Vagina (tissue), 2 donors: Measurements from ENCODE around the gene ARHGAP8. TPM values are rescaled to one million over a fixed set of nuclear protein-coding genes. Genes with fewer than 3 reads are reported as not detected.
A peak's percentile ranks its signal among the peaks of the same experiment; 100 is the strongest.

Experiments used
- DNase-seq, 2 donors: peaks; one replicate each; pipeline ENCODE4 v3.0.0-alpha.2; 2017; ENCODE audit errors: extremely low spot score in 2 of 2
- H3K27ac ChIP-seq: fragments of 200-600 bp; sonication (generic); one replicate; pipeline ENCODE4 v1.5.1; 2019
- H3K27me3 ChIP-seq: fragments of 200-600 bp; sonication (generic); one replicate; pipeline ENCODE4 v1.5.1; 2019
- H3K36me3 ChIP-seq, 2 donors: fragments of 200-600 bp; sonication (generic); one replicate each; pipeline ENCODE4 v1.5.1; 2017 to 2019
- H3K4me1 ChIP-seq: fragments of 200-600 bp; sonication (generic); one replicate; pipeline ENCODE4 v1.5.1; 2019
- H3K4me3 ChIP-seq, 2 donors: fragments of 200-600 bp; sonication (generic); 1 replicate in 1 of 2; 2 replicates in 1 of 2; pipeline ENCODE4 v1.5.1; 2016 to 2019
- H3K9me3 ChIP-seq: fragments of 200-600 bp; sonication (generic); one replicate; pipeline ENCODE4 v1.5.1; 2019
- POLR2A ChIP-seq, 2 donors: fragments of 450-650 bp; IDR thresholded peaks; one replicate each; pipeline ENCODE4 v1.6.1; 2017; ENCODE audit warnings: antibody characterized with exemption in 2 of 2, mild to moderate bottlenecking in 2 of 2, moderate library complexity in 2 of 2
- POLR2AphosphoS5 ChIP-seq, 2 donors: sonication (generic); formaldehyde crosslinking; IDR thresholded peaks; one replicate each; pipeline ENCODE4 v1.9.0; 2017; ENCODE audit warnings: antibody characterized with exemption in 2 of 2, mild to moderate bottlenecking in 2 of 2, low read depth in 1 of 2; ENCODE audit not compliant: insufficient read depth in 1 of 2
- intact Hi-C: fragments of 100-400 bp; cut with DNase I; formaldehyde crosslinking; loops from one replicate; pipeline ENCODE4 v1.15.1; 2023
- total RNA-seq: library from RNA; depleted of rRNA; stranded (reverse); fragments of >200 nt; gene quantifications from one replicate; pipeline ENCODE4 v1.2.3, GENCODE V29; 2016
- TF ChIP-seq, protein P1 (sequence below), 3 experiments: fragments of 450-650 bp in 2 of 3; fragments of 200-600 bp in 1 of 3; sonication (generic) in 1 of 3; IDR thresholded peaks; one replicate each; pipeline ENCODE4 v1.5.1; 2017 to 2019; ENCODE audit warnings: antibody characterized with exemption in 3 of 3, mild to moderate bottlenecking in 2 of 3, moderate library complexity in 2 of 3

The ARHGAP8 gene
- total RNA-seq, 1 donor from 2014 or later = 9.3 TPM

DNA sequence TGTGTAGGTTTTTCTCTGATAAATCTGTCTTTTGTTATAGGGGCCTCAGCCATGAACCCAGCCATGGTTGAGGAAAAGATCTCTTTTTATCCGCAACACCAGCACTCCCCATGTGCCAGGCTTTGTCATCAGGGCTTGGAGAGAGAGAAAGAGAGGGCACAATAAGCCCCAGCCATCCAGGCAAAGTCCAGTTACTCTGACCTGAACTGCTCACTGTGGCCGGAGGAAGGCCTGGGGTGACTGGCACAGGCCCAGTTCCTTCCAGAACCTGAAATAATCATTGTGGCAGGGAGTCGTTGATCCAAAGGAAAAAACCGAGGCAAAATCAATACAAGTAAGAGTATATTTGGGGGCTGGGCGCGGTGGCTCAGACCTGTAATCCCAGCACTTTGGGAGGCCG, 3.9 kb upstream of the ARHGAP8 start:
- no peak overlapping the region for H3K4me3 ChIP-seq
- DNase-seq = no peak
- peaks cover 9% of the 10 kb centered on the region for H3K4me1 ChIP-seq
- H3K27ac ChIP-seq = no peak overlapping the region
- TF ChIP-seq POLR2A (IDR thresholded peaks at IDR 0.05) (no peak), POLR2AphosphoS5 (IDR thresholded peaks at IDR 0.05; ENCODE audit: insufficient read depth in 1 of 2, low read depth in 1 of 2) (no peak)
- TF ChIP-seq, protein P1, sequence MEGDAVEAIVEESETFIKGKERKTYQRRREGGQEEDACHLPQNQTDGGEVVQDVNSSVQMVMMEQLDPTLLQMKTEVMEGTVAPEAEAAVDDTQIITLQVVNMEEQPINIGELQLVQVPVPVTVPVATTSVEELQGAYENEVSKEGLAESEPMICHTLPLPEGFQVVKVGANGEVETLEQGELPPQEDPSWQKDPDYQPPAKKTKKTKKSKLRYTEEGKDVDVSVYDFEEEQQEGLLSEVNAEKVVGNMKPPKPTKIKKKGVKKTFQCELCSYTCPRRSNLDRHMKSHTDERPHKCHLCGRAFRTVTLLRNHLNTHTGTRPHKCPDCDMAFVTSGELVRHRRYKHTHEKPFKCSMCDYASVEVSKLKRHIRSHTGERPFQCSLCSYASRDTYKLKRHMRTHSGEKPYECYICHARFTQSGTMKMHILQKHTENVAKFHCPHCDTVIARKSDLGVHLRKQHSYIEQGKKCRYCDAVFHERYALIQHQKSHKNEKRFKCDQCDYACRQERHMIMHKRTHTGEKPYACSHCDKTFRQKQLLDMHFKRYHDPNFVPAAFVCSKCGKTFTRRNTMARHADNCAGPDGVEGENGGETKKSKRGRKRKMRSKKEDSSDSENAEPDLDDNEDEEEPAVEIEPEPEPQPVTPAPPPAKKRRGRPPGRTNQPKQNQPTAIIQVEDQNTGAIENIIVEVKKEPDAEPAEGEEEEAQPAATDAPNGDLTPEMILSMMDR (IDR thresholded peaks at IDR 0.05) = no peak
- H3K36me3 ChIP-seq = no peaks in the 10 kb centered on the region
- no peaks in the 10 kb centered on the region for H3K27me3 ChIP-seq
- no peaks in the 10 kb centered on the region for H3K9me3 ChIP-seq
- intact Hi-C loops = no loop called here

DNA sequence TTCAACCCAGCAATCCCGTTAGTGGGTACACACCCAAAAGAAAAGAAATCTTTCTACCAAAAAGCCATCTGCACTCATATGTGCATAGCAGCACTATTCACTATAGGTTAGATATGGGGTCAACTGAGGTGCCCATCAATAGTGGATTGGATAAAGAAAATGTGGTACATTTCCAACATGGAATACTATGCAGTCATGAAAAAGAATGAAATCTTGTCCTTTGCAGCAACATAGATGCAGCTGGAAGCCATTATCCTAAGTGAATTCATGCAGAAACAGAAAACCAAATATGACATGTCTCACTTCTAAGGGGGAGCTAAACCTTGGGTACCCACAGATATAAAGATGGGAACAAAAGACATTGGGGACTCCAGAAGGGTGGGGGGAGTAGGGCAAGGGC, 1.9 kb upstream of the ARHGAP8 start:
- TF ChIP-seq POLR2AphosphoS5 (IDR thresholded peaks at IDR 0.05; ENCODE audit: insufficient read depth in 1 of 2, low read depth in 1 of 2) = no peak
- TF ChIP-seq, protein P1 (IDR thresholded peaks at IDR 0.05) = no peak
- TF ChIP-seq POLR2A (IDR thresholded peaks at IDR 0.05) = no peak
- Histone ChIP-seq H3K27me3 (no peaks in the 10 kb centered on the region), H3K4me1 (peaks cover 15% of the 10 kb centered on the region), H3K9me3 (no peaks in the 10 kb centered on the region), H3K27ac (no peak overlapping the region), H3K36me3 (no peaks in the 10 kb centered on the region), H3K4me3 (no peak overlapping the region)
- intact Hi-C loops = no loop called here
- no peak for DNase-seq

- Histone ChIP-seq H3K4me3 (peak overlapping the region; percentile 35 to 39), H3K4me1 (peaks cover 15% of the 10 kb centered on the region), H3K27me3 (no peaks in the 10 kb centered on the region), H3K9me3 (no peaks in the 10 kb centered on the region), H3K36me3 (no peaks in the 10 kb centered on the region), H3K27ac (no peak overlapping the region)
- intact Hi-C loops = no loop called here
- TF ChIP-seq POLR2AphosphoS5 (IDR thresholded peaks at IDR 0.05; ENCODE audit: insufficient read depth in 1 of 2, low read depth in 1 of 2) = no peak
- TF ChIP-seq, protein P1 (IDR thresholded peaks at IDR 0.05) = no peak
- no peak for TF ChIP-seq POLR2A (IDR thresholded peaks at IDR 0.05)
- no peak for DNase-seq
Measured at GRCh38 chr22:44753189-44754042, 1.0 kb downstream of the ARHGAP8 start.

DNA sequence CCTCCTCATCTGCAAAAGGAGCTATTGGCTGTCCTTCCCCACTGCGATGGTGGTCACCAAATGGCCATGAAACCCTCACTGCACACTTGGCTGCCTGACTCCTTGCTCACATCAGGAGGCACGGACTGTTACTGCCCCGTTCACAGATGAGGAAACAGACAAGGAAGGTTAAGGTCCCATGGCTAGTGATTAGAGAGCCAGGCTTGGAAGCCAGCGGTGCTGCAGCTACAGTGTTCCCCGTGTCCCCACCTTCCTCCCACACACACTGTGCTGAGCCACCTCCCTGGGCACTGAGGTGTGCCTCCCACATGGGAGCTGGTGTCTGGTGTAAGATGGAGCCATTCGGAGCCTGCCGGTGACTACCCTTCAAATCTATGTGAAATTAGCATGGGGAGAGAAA, 2.6 kb downstream of the ARHGAP8 start:
- Histone ChIP-seq H3K27me3 (no peaks in the 10 kb centered on the region), H3K36me3 (no peaks in the 10 kb centered on the region), H3K9me3 (no peaks in the 10 kb centered on the region), H3K27ac (no peak overlapping the region), H3K4me3 (no peak overlapping the region), H3K4me1 (peaks cover 15% of the 10 kb centered on the region)
- TF ChIP-seq POLR2A (IDR thresholded peaks at IDR 0.05) (no peak), POLR2AphosphoS5 (IDR thresholded peaks at IDR 0.05; ENCODE audit: insufficient read depth in 1 of 2, low read depth in 1 of 2) (no peak)
- TF ChIP-seq, protein P1 (IDR thresholded peaks at IDR 0.05) = no peak
- no peak for DNase-seq
- intact Hi-C loops = no loop called here

DNA sequence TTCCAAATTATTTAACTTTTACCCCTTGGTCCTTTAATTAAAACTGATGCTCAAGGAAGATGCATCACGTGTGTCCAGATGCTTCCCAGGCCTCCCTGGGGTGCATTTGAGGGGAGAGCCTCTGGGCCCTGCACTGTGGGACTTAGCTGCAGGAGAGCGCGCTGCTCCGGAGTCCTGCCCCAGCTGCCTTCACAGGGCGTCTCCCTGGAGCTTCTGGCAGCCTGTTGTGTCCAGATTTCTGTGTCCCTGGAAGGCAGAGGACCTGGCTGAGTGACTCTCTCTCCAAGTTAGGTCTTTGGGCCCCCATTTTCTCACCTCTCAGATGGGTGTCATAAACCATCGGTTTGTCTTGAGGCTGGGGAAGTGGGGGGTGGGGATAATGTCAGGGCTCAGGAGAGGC, 3.0 kb downstream of the ARHGAP8 start:
- Histone ChIP-seq H3K4me1 (peaks cover 15% of the 10 kb centered on the region), H3K4me3 (no peak overlapping the region), H3K9me3 (no peaks in the 10 kb centered on the region), H3K27me3 (no peaks in the 10 kb centered on the region), H3K27ac (no peak overlapping the region), H3K36me3 (no peaks in the 10 kb centered on the region)
- TF ChIP-seq POLR2AphosphoS5 (IDR thresholded peaks at IDR 0.05; ENCODE audit: insufficient read depth in 1 of 2, low read depth in 1 of 2) (no peak), POLR2A (IDR thresholded peaks at IDR 0.05) (no peak)
- TF ChIP-seq, protein P1 (IDR thresholded peaks at IDR 0.05) = no peak
- intact Hi-C loops = no loop called here
- DNase-seq = no peak
